Keratinocyte (primary cell): Measurements from ENCODE around the gene OSBPL5. TPM values are rescaled to one million over a fixed set of nuclear protein-coding genes. Genes with fewer than 3 reads are reported as not detected.

Experiments used
- DNase-seq: peaks from one replicate; pipeline ENCODE4 v3.0.0-alpha.2; 2011; ENCODE audit warnings: low read depth, missing footprints, low spot score
- FAIRE-seq: peaks from 2 replicates; lab custom pipeline; 2011; peaks lifted over from hg19 to GRCh38; lab: Jason Lieb, UNC
- H2AFZ ChIP-seq: 2 replicates; pipeline ENCODE4 v1.6.0; 2012; ENCODE audit warnings: low read length, control low read depth, inconsistent platforms; ENCODE audit not compliant: control insufficient read depth
- H3K27ac ChIP-seq: 2 replicates; pipeline ENCODE4 v1.5.1; 2011; ENCODE audit warnings: low read length; ENCODE audit not compliant: control insufficient read depth, insufficient read depth
- H3K27me3 ChIP-seq: 3 replicates; pipeline ENCODE4 v1.6.0; 2011; ENCODE audit warnings: low read length; ENCODE audit not compliant: control insufficient read depth, insufficient read depth; ENCODE audit errors: extremely low read depth
- H3K36me3 ChIP-seq, 2 experiments: 2 replicates in 1 of 2; 3 replicates in 1 of 2; pipeline ENCODE4 v1.5.1; 2011; ENCODE audit warnings: low read length in 2 of 2, mild to moderate bottlenecking in 1 of 2; ENCODE audit not compliant: control insufficient read depth in 2 of 2, insufficient read depth in 2 of 2; ENCODE audit errors: extremely low read depth in 1 of 2
- H3K4me1 ChIP-seq: 3 replicates; pipeline ENCODE4 v1.5.1; 2011; ENCODE audit warnings: low read length; ENCODE audit not compliant: control insufficient read depth, insufficient read depth; ENCODE audit errors: extremely low read depth
- H3K4me2 ChIP-seq: 3 replicates; pipeline ENCODE4 v1.6.0; 2011; ENCODE audit warnings: low read depth, low read length; ENCODE audit not compliant: control insufficient read depth, insufficient read depth; ENCODE audit errors: extremely low read depth
- H3K4me3 ChIP-seq, 3 experiments: fragments of 200-600 bp in 1 of 3; sonication (generic) in 1 of 3; 2 replicates in 2 of 3; 3 replicates in 1 of 3; pipeline ENCODE4 v1.5.1; 2011 to 2016; ENCODE audit warnings: low read length in 3 of 3, mild to moderate bottlenecking in 3 of 3, control low read depth in 2 of 3, inconsistent platforms in 1 of 3, low read depth in 1 of 3, mixed read lengths in 1 of 3, mixed run types in 1 of 3, moderate library complexity in 1 of 3; ENCODE audit not compliant: control insufficient read depth in 2 of 3, insufficient read depth in 2 of 3; ENCODE audit errors: extremely low read depth in 1 of 3
- H3K79me2 ChIP-seq: 2 replicates; pipeline ENCODE4 v1.6.0; 2012; ENCODE audit warnings: low read length; ENCODE audit not compliant: control insufficient read depth, insufficient read depth
- H3K9ac ChIP-seq: 3 replicates; pipeline ENCODE4 v1.6.0; 2011; ENCODE audit warnings: low read length; ENCODE audit not compliant: control insufficient read depth, insufficient read depth; ENCODE audit errors: extremely low read depth
- H3K9me1 ChIP-seq: 3 replicates; pipeline ENCODE4 v1.6.0; 2011; ENCODE audit warnings: low read length; ENCODE audit not compliant: control insufficient read depth, insufficient read depth; ENCODE audit errors: extremely low read depth
- H3K9me3 ChIP-seq: 2 replicates; pipeline ENCODE4 v1.5.1; 2012; ENCODE audit warnings: low read depth, low read length; ENCODE audit not compliant: control insufficient read depth
- H4K20me1 ChIP-seq: 3 replicates; pipeline ENCODE4 v1.6.0; 2011; ENCODE audit warnings: low read length; ENCODE audit not compliant: control insufficient read depth, insufficient read depth; ENCODE audit errors: extremely low read depth
- EZH2 ChIP-seq: IDR thresholded peaks from one replicate; pipeline ENCODE4 v1.6.1; 2012; ENCODE audit warnings: inconsistent platforms, mild to moderate bottlenecking, low read length, moderate library complexity
- dilution Hi-C: fragments of 300-500 bp; cut with MboI; formaldehyde crosslinking; loops from one replicate; pipeline ENCODE4 v1.7.0; 2020; ENCODE audit warnings: low sequenced_read_pairs; ENCODE audit not compliant: extremely low pct_ligation_motif_present
- polyA plus RNA-seq, 5 experiments: library from polyadenylated mRNA; depleted of rRNA in 3 of 5; stranded (reverse) in 3 of 5; stranded (forward) in 1 of 5; unstranded in 1 of 5; fragments of >200 nt; gene quantifications; 1 replicate in 1 of 5; 2 replicates in 3 of 5; 3 replicates in 1 of 5; pipeline versions ENCODE4 v1.2.1 to v1.2.3, GENCODE V29; 2011 to 2012; ENCODE audit warnings: missing spikeins in 2 of 5, low read depth in 1 of 5, low replicate concordance in 1 of 5
- TF ChIP-seq, protein P1 (sequence below), 3 experiments: IDR thresholded peaks in 1 of 3; conservative IDR thresholded peaks in 1 of 3; optimal IDR thresholded peaks in 1 of 3; 2 replicates in 2 of 3; 3 replicates in 1 of 3; pipeline versions ENCODE3 to v1.5.1; 2011; ENCODE audit warnings: low read length in 3 of 3, mild to moderate bottlenecking in 3 of 3, moderate library complexity in 2 of 3, control low read depth in 1 of 3, inconsistent platforms in 1 of 3; ENCODE audit not compliant: insufficient read depth in 2 of 3; ENCODE audit errors: extremely low read depth in 1 of 3

Gene OSBPL5
- polyA plus RNA-seq, 1 donor (not counting 4 experiments of a cell fraction or from before 2014, with no cell fraction given): 3.0 TPM

DNA sequence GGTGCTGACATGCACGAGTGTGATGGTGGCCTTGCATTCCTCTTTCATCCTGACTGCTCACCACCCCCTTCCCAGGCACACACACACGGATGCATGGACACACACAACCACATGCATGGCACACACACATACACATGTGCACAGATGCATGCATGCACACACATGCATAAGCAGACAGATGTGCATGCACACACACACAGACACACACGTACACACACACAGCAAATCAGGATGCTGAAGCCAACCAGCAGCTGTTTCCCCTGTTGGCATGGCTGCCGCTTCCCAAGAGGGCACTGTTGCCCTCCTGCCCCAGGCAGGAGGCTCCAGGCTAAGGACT is 15.3 kb downstream of the OSBPL5 start:
- no peak overlapping the region for H3K27ac ChIP-seq
- H3K27me3 ChIP-seq: no peaks in the 10 kb centered on the region
- H3K4me2 ChIP-seq: no peak overlapping the region
- dilution Hi-C loops: no loop called here
- H3K4me1 ChIP-seq: no peaks in the 10 kb centered on the region
- H3K9me1 ChIP-seq: no peaks in the 10 kb centered on the region
- H4K20me1 ChIP-seq: no peaks in the 10 kb centered on the region
- H3K4me3 ChIP-seq: no peak overlapping the region
- H3K79me2 ChIP-seq: peaks cover 8% of the 10 kb centered on the region
- DNase-seq: no peak
- H2AFZ ChIP-seq: no peak overlapping the region
- H3K9me3 ChIP-seq: no peaks in the 10 kb centered on the region
- FAIRE-seq: no peak
- TF ChIP-seq, protein P1, sequence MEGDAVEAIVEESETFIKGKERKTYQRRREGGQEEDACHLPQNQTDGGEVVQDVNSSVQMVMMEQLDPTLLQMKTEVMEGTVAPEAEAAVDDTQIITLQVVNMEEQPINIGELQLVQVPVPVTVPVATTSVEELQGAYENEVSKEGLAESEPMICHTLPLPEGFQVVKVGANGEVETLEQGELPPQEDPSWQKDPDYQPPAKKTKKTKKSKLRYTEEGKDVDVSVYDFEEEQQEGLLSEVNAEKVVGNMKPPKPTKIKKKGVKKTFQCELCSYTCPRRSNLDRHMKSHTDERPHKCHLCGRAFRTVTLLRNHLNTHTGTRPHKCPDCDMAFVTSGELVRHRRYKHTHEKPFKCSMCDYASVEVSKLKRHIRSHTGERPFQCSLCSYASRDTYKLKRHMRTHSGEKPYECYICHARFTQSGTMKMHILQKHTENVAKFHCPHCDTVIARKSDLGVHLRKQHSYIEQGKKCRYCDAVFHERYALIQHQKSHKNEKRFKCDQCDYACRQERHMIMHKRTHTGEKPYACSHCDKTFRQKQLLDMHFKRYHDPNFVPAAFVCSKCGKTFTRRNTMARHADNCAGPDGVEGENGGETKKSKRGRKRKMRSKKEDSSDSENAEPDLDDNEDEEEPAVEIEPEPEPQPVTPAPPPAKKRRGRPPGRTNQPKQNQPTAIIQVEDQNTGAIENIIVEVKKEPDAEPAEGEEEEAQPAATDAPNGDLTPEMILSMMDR (optimal IDR thresholded peaks at IDR 0.05 in 1 of 3, IDR thresholded peaks at IDR 0.05 in 1 of 3, conservative IDR thresholded peaks at IDR 0.05 in 1 of 3; ENCODE audit: extremely low read depth in 1 of 3, insufficient read depth in 2 of 3, low read length in 3 of 3): no peak
- no peak for TF ChIP-seq EZH2
- peaks cover 0 to 1% of the 10 kb centered on the region in 2 experiments for H3K36me3 ChIP-seq
- no peak overlapping the region for H3K9ac ChIP-seq

DNA sequence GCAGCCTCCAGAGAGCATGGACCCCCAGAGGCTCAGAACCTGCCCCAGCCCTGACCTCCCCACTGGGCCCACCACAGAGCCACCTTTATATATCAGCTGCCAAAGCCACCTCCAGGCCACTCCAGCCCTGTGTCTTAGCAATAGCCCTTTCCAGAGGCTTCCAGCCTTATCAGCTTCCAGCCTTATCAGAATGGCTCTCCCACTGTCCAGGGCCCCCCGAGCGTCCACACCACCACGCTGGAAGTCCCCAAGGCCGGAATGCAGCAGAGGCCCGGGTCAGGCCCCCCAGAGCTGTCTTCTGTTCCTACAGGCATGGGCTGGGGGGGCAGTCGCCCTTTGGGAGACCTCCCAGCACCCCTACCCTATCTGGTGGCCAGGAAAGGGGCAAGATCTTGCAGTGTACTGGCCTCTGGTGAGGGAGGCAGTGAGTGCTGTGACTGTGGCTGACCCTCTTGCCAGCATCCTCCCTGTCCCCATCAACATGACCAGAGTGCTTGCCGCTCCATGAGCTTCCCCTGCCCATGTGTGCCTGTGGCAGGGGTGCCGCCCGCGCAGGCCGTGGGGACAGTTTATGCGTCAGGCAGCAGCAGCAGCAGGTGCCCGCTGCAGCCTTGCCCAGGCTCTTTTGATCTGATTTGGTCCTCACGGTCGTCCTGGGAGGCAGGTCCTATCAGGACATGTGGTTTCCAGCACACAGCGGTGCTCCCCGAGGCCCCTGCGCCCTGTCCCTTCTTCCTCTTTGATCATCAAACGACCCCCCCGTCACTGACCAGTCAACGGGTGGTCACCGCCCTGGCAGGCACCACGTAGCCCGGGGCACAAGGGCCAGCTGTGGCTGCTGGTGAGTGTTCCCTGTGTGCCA is 15.9 kb downstream of the OSBPL5 start:
- FAIRE-seq: no peak
- peaks cover 0 to 1% of the 10 kb centered on the region in 2 experiments for H3K36me3 ChIP-seq
- H3K9me3 ChIP-seq: no peaks in the 10 kb centered on the region
- no peaks in the 10 kb centered on the region for H3K27me3 ChIP-seq
- H3K9me1 ChIP-seq: no peaks in the 10 kb centered on the region
- H4K20me1 ChIP-seq: no peaks in the 10 kb centered on the region
- dilution Hi-C loops: no loop called here
- no peak overlapping the region for H2AFZ ChIP-seq
- no peak for TF ChIP-seq EZH2
- TF ChIP-seq, protein P1 (optimal IDR thresholded peaks at IDR 0.05 in 1 of 3, IDR thresholded peaks at IDR 0.05 in 1 of 3, conservative IDR thresholded peaks at IDR 0.05 in 1 of 3; ENCODE audit: extremely low read depth in 1 of 3, insufficient read depth in 2 of 3, low read length in 3 of 3): no peak
- H3K27ac ChIP-seq: no peak overlapping the region
- no peak overlapping the region for H3K4me2 ChIP-seq
- peaks cover 8% of the 10 kb centered on the region for H3K79me2 ChIP-seq
- no peak overlapping the region for H3K4me3 ChIP-seq
- H3K4me1 ChIP-seq: no peaks in the 10 kb centered on the region
- H3K9ac ChIP-seq: no peak overlapping the region
- no peak for DNase-seq
